PFSK-1 (cell line): ENCODE data around the gene ACADL. TPM values are rescaled to one million over a fixed set of nuclear protein-coding genes. Genes with fewer than 3 reads are reported as not detected.

Source experiments
- FOXP2 ChIP-seq: optimal IDR thresholded peaks from 2 replicates; pipeline ENCODE3; 2011; ENCODE audit warnings: borderline replicate concordance, control low read depth, inconsistent platforms; ENCODE audit not compliant: insufficient read depth; ENCODE audit errors: extremely low read length, extremely low read depth
- POLR2AphosphoS5 ChIP-seq: IDR thresholded peaks from 2 replicates; pipeline ENCODE4 v1.6.1; 2012; ENCODE audit warnings: low read depth, mild to moderate bottlenecking, control low read depth, low read length, moderate library complexity
- SIN3A ChIP-seq: IDR thresholded peaks from 2 replicates; pipeline ENCODE4 v1.6.1; 2012; ENCODE audit warnings: mild to moderate bottlenecking, low read length, moderate library complexity, borderline replicate concordance; ENCODE audit not compliant: insufficient read depth
- TAF1 ChIP-seq: IDR thresholded peaks from 2 replicates; pipeline ENCODE4 v1.6.1; 2012; ENCODE audit warnings: low read length, control low read depth, borderline replicate concordance; ENCODE audit not compliant: insufficient read depth
- polyA plus RNA-seq: library from polyadenylated mRNA; unstranded; fragments of >200 nt; gene quantifications from one replicate; pipeline ENCODE4 v1.2.1, GENCODE V29; 2012; ENCODE audit warnings: low read depth, missing spikeins; ENCODE audit not compliant: insufficient read length
- TF ChIP-seq, protein P1 (sequence below), 2 experiments: IDR thresholded peaks; 2 replicates each; pipeline versions ENCODE4 v1.6.1 to v1.8.0; 2011 to 2012; ENCODE audit warnings: low read depth in 2 of 2, low read length in 2 of 2, control low read depth in 1 of 2, inconsistent platforms in 1 of 2, mild to moderate bottlenecking in 1 of 2, moderate library complexity in 1 of 2; ENCODE audit not compliant: insufficient read depth in 1 of 2

The ACADL gene
- polyA plus RNA-seq: not detected

DNA sequence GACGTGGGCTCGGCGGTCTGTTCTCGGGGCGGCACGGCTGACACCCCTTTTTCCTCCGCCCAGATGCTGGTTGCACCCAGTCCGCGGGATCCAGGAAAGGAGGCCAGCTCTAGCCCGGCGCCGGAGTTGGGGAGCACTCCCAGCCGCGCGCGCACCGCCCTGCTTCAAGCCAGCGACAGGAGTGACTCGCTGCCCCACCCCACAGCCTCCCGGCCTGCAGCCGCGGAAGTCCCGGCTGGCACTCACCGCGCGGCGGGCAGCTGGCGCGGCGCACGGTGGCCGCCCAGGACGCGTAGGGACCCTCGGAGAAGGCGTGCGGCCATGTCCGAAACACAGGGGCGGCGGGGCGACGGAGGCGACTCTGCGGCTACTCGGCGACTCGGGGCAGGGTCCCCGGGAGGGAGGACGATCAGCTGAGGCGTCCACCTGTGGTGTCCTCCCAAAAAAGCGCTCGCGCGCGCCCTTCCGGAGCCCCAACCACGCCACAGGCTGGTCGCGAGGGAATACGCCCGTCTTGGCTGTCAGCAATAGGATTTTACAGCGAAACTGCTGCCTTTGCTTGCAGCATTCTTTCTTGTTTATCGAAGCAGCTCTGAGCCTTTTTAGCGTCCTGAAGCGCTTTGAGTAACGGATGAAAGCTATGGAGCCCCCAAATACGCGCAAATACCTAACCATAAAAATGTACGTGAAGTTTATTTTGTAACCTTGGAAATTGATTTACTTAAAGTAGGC, at the start of gene ACADL:
Gene ACADL, minus strand, starts transcription at position 507 of the 732 bp plus-strand sequence. Its CDS starts 184 bp downstream, at position 323.
- no peak for TF ChIP-seq FOXP2
- TF ChIP-seq POLR2AphosphoS5: no peak
- TF ChIP-seq, protein P1, sequence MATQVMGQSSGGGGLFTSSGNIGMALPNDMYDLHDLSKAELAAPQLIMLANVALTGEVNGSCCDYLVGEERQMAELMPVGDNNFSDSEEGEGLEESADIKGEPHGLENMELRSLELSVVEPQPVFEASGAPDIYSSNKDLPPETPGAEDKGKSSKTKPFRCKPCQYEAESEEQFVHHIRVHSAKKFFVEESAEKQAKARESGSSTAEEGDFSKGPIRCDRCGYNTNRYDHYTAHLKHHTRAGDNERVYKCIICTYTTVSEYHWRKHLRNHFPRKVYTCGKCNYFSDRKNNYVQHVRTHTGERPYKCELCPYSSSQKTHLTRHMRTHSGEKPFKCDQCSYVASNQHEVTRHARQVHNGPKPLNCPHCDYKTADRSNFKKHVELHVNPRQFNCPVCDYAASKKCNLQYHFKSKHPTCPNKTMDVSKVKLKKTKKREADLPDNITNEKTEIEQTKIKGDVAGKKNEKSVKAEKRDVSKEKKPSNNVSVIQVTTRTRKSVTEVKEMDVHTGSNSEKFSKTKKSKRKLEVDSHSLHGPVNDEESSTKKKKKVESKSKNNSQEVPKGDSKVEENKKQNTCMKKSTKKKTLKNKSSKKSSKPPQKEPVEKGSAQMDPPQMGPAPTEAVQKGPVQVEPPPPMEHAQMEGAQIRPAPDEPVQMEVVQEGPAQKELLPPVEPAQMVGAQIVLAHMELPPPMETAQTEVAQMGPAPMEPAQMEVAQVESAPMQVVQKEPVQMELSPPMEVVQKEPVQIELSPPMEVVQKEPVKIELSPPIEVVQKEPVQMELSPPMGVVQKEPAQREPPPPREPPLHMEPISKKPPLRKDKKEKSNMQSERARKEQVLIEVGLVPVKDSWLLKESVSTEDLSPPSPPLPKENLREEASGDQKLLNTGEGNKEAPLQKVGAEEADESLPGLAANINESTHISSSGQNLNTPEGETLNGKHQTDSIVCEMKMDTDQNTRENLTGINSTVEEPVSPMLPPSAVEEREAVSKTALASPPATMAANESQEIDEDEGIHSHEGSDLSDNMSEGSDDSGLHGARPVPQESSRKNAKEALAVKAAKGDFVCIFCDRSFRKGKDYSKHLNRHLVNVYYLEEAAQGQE (IDR thresholded peaks at IDR 0.05; ENCODE audit: insufficient read depth in 1 of 2, low read depth in 2 of 2, low read length in 2 of 2): no peak

- TF ChIP-seq TAF1 (no peak), POLR2AphosphoS5 (no peak)
Observed at GRCh38 chr2:210271300-210271699, 46.1 kb upstream of the ACADL start.

DNA sequence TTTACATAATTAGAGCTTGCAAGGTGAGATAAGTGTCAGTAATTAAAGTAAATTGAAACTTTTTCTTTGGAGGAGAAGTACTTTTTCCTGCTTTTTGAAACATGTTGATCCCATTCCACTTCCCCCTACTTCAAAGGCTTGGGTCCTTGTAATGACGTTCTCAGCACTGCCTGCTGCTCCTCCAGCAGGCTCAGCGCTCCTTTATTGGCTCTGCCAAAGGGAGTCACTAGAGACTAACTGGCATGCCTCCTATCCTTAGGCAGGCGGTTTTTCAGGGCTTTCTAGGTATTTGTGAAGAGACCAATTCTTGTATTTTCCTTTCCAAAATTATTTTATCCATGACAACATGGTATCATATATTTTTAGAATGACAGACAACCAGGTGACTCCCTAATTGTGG, 43.9 kb upstream of the ACADL start:
- TF ChIP-seq TAF1 (no peak), POLR2AphosphoS5 (no peak), FOXP2 (no peak), SIN3A (no peak)
- TF ChIP-seq, protein P1 (IDR thresholded peaks at IDR 0.05; ENCODE audit: insufficient read depth in 1 of 2, low read depth in 2 of 2, low read length in 2 of 2): no peak

GRCh38 chr2:210268281-210268680, 43.0 kb upstream of the ACADL start:
- TF ChIP-seq POLR2AphosphoS5 (no peak), FOXP2 (no peak), TAF1 (no peak), SIN3A (no peak)
- TF ChIP-seq, protein P1 (IDR thresholded peaks at IDR 0.05; ENCODE audit: insufficient read depth in 1 of 2, low read depth in 2 of 2, low read length in 2 of 2): no peak

- TF ChIP-seq FOXP2 (no peak), SIN3A (no peak), TAF1 (no peak), POLR2AphosphoS5 (no peak)
- TF ChIP-seq, protein P1 (IDR thresholded peaks at IDR 0.05; ENCODE audit: insufficient read depth in 1 of 2, low read depth in 2 of 2, low read length in 2 of 2): no peak
Observed at GRCh38 chr2:210267698-210268097, 42.5 kb upstream of the ACADL start.
